CD14-positive monocyte (primary cell): ENCODE measurements around the gene VIPAS39. TPM values are rescaled to one million over a fixed set of nuclear protein-coding genes. Genes with fewer than 3 reads are reported as not detected.

Experiments used
- DNase-seq, 3 donors: peaks; one replicate each; pipeline ENCODE4 v3.0.0-alpha.2; 2011 to 2022
- H2AFZ ChIP-seq: 2 replicates; pipeline ENCODE4 v1.6.0; 2012; ENCODE audit warnings: mild to moderate bottlenecking, low read depth, low read length, inconsistent platforms; ENCODE audit not compliant: insufficient read depth, poor library complexity, severe bottlenecking
- H3K27ac ChIP-seq, 2 donors: 1 replicate in 1 of 2; 2 replicates in 1 of 2; pipeline ENCODE4 v1.5.1; 2012 to 2013; ENCODE audit warnings: low read length in 2 of 2, control low read depth in 1 of 2, inconsistent platforms in 1 of 2, low read depth in 1 of 2, mild to moderate bottlenecking in 1 of 2
- H3K27me3 ChIP-seq, 2 donors: one replicate each; pipeline versions ENCODE4 v1.6.0 to v1.6.1; 2011 to 2013; ENCODE audit warnings: low read length in 2 of 2; ENCODE audit not compliant: control insufficient read depth in 2 of 2, insufficient read depth in 2 of 2
- H3K36me3 ChIP-seq, 2 donors: replicated peaks in 1 of 2; 1 replicate in 1 of 2; 2 replicates in 1 of 2; pipeline versions ENCODE4 v1.5.1 to v1.6.1; 2012 to 2013; ENCODE audit warnings: low read length in 2 of 2, control low read depth in 1 of 2, inconsistent platforms in 1 of 2, mild to moderate bottlenecking in 1 of 2; ENCODE audit not compliant: insufficient read depth in 2 of 2, control insufficient read depth in 1 of 2
- H3K4me1 ChIP-seq, 2 donors: 1 replicate in 1 of 2; 2 replicates in 1 of 2; pipeline versions ENCODE4 v1.5.1 to v1.6.1; 2012 to 2013; ENCODE audit warnings: low read length in 2 of 2, control low read depth in 1 of 2, inconsistent platforms in 1 of 2, mild to moderate bottlenecking in 1 of 2, moderate library complexity in 1 of 2; ENCODE audit not compliant: insufficient read depth in 2 of 2, control insufficient read depth in 1 of 2
- H3K4me2 ChIP-seq: replicated peaks from 2 replicates; pipeline ENCODE3; 2012; ENCODE audit warnings: low read length, moderate library complexity, mild to moderate bottlenecking; ENCODE audit not compliant: poor library complexity, severe bottlenecking; ENCODE audit errors: extremely low read depth
- H3K4me3 ChIP-seq, 3 experiments: fragments of 200-600 bp in 1 of 3; sonication (generic) in 1 of 3; replicated peaks in 1 of 3; 1 replicate in 2 of 3; 2 replicates in 1 of 3; pipeline ENCODE4 v1.5.1; 2011 to 2013; ENCODE audit warnings: low read length in 3 of 3, mild to moderate bottlenecking in 3 of 3, control low read depth in 2 of 3, low read depth in 2 of 3, inconsistent platforms in 1 of 3, moderate library complexity in 1 of 3
- H3K79me2 ChIP-seq: 2 replicates; pipeline ENCODE4 v1.6.0; 2012; ENCODE audit warnings: mild to moderate bottlenecking, control low read depth, inconsistent platforms, low read length, moderate library complexity; ENCODE audit not compliant: insufficient read depth
- H3K9ac ChIP-seq: 2 replicates; pipeline ENCODE4 v1.6.0; 2017; ENCODE audit warnings: low read length, mild to moderate bottlenecking; ENCODE audit not compliant: insufficient read depth, poor library complexity, severe bottlenecking
- H3K9me3 ChIP-seq, 2 donors: replicated peaks in 1 of 2; 1 replicate in 1 of 2; 2 replicates in 1 of 2; pipeline versions ENCODE4 v1.5.1 to v1.6.1; 2012 to 2013; ENCODE audit warnings: low read length in 2 of 2, control low read depth in 1 of 2; ENCODE audit not compliant: control insufficient read depth in 1 of 2, insufficient read depth in 1 of 2
- H4K20me1 ChIP-seq: 2 replicates; pipeline ENCODE4 v1.6.0; 2012; ENCODE audit warnings: mild to moderate bottlenecking, low read length, control low read depth, moderate library complexity; ENCODE audit not compliant: insufficient read depth
- H3K27ac Mint-ChIP-seq, 7 donors: one replicate each; pipeline ENCODE4 v1.8.0; 2020; ENCODE audit warnings: mild to moderate bottlenecking in 7 of 7, mixed read lengths in 7 of 7, moderate library complexity in 6 of 7, inconsistent platforms in 2 of 7
- H3K27me3 Mint-ChIP-seq, 3 donors: one replicate each; pipeline ENCODE4 v1.8.0; 2021 to 2022; ENCODE audit warnings: low read depth in 3 of 3, mild to moderate bottlenecking in 3 of 3, mixed read lengths in 3 of 3, moderate library complexity in 3 of 3, inconsistent platforms in 1 of 3
- H3K36me3 Mint-ChIP-seq, 2 donors: one replicate each; pipeline ENCODE4 v1.8.0; 2020; ENCODE audit warnings: mixed read lengths in 2 of 2, inconsistent platforms in 1 of 2, mild to moderate bottlenecking in 1 of 2
- H3K4me1 Mint-ChIP-seq: one replicate; pipeline ENCODE4 v1.8.0; 2020; ENCODE audit warnings: mild to moderate bottlenecking, mixed read lengths
- H3K4me3 Mint-ChIP-seq, 2 donors: one replicate each; pipeline ENCODE4 v1.8.0; 2020; ENCODE audit warnings: mild to moderate bottlenecking in 2 of 2, mixed read lengths in 2 of 2, moderate library complexity in 1 of 2
- H3K9me3 Mint-ChIP-seq, 7 donors: one replicate each; pipeline ENCODE4 v1.8.0; 2020 to 2022; ENCODE audit warnings: mixed read lengths in 7 of 7, mild to moderate bottlenecking in 6 of 7, moderate library complexity in 6 of 7, inconsistent platforms in 2 of 7
- WGBS: methylation state at CpG from one replicate; pipeline ENCODE4 v1.1.5; 2013; ENCODE audit warnings: missing lambda C conversion rate; ENCODE audit not compliant: insufficient coverage; 5-methylcytosine and 5-hydroxymethylcytosine counted together
- intact Hi-C, 2 donors: fragments of 100-400 bp; cut with micrococcal nuclease; formaldehyde crosslinking; loops; one replicate each; pipeline versions ENCODE4 v1.15.0 to v1.15.1; 2023
- polyA plus RNA-seq, 3 donors: library from polyadenylated mRNA; depleted of rRNA in 1 of 3; unstranded in 2 of 3; stranded (reverse) in 1 of 3; fragments of 300-500 nt in 2 of 3; fragments of >200 nt in 1 of 3; fragmentation: Illumina TruSeq in 2 of 3; gene quantifications; 1 replicate in 2 of 3; 2 replicates in 1 of 3; pipeline ENCODE4 v1.2.3, GENCODE V29; 2012 to 2021
- TF ChIP-seq, protein P1 (sequence below): fragments of 200-600 bp; IDR thresholded peaks from one replicate; pipeline ENCODE4 v1.8.0; 2022; ENCODE audit warnings: antibody characterized with exemption, mild to moderate bottlenecking

The VIPAS39 gene
- polyA plus RNA-seq, 3 donors = 8.1 to 17.8 (median 10.8) TPM

- DNase-seq = no peak
- H3K36me3 ChIP-seq = peaks cover 20 to 34% of the 10 kb centered on the region in 2 donors
- TF ChIP-seq, protein P1, sequence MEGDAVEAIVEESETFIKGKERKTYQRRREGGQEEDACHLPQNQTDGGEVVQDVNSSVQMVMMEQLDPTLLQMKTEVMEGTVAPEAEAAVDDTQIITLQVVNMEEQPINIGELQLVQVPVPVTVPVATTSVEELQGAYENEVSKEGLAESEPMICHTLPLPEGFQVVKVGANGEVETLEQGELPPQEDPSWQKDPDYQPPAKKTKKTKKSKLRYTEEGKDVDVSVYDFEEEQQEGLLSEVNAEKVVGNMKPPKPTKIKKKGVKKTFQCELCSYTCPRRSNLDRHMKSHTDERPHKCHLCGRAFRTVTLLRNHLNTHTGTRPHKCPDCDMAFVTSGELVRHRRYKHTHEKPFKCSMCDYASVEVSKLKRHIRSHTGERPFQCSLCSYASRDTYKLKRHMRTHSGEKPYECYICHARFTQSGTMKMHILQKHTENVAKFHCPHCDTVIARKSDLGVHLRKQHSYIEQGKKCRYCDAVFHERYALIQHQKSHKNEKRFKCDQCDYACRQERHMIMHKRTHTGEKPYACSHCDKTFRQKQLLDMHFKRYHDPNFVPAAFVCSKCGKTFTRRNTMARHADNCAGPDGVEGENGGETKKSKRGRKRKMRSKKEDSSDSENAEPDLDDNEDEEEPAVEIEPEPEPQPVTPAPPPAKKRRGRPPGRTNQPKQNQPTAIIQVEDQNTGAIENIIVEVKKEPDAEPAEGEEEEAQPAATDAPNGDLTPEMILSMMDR = no peak
- Mint-ChIP-seq H3K9me3 (peaks cover 4 to 14% (median 6%) of the 10 kb centered on the region in 7 donors), H3K27me3 (peaks cover 24 to 37% (median 31%) of the 10 kb centered on the region in 3 donors), H3K36me3 (peaks cover 36 to 38% of the 10 kb centered on the region in 2 donors), H3K4me3 (no peak overlapping the region), H3K4me1 (peaks cover 7% of the 10 kb centered on the region), H3K27ac (peak overlapping the region in 1 of 7 donors; percentile 4)
- peaks cover 5 to 7% of the 10 kb centered on the region in 2 donors for H3K9me3 ChIP-seq
- H3K27ac ChIP-seq = no peak overlapping the region
- H3K4me2 ChIP-seq = no peak overlapping the region
- no peak overlapping the region for H3K4me3 ChIP-seq
- H2AFZ ChIP-seq = no peak overlapping the region
- peaks cover 21 to 22% of the 10 kb centered on the region in 2 donors for H3K27me3 ChIP-seq
- WGBS = no CpG with 5 or more reads among the region's 5 CpGs
- H3K4me1 ChIP-seq = peaks cover 5 to 15% of the 10 kb centered on the region in 2 donors
- H3K79me2 ChIP-seq = no peaks in the 10 kb centered on the region
- H4K20me1 ChIP-seq = peaks cover 12% of the 10 kb centered on the region
- intact Hi-C loops = no loop called here
- H3K9ac ChIP-seq = no peak overlapping the region
Measured at GRCh38 chr14:77503138-77503537, 45.7 kb upstream of the VIPAS39 start.

DNA sequence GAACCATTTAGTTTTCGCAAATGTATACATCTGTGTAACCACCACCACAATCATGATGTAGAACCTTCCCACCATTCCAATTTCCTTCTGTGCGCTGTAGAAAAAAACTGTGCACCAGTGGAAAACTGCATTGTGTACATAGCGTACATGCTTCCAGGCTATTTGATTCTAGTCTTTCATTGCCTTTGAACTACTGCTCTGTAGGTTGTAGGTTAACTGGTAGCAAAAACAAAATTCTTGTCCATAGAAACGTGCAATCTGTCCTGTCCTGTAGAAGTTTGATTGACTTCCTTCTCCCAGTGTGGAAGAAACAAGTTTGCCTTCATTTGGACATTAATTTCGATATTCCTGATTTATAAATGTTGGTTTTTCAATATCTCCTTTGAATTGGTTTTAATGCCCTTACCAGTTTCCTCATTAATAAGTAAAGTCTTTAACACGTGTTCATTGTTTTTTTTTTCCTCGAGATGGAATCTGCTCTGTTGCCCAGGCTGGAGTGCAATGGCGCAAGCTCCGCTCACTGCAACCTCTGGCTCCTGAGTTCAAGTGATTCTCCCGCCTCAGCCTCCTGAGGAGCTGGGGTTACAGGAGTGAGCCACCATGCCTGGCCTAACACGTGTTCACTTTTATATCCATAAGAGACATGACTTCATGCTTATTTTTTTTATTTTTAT, 44.8 kb upstream of the VIPAS39 start:
- Histone ChIP-seq H3K9ac (no peak overlapping the region), H3K4me2 (no peak overlapping the region), H3K4me1 (peaks cover 8 to 19% of the 10 kb centered on the region in 2 donors), H3K27me3 (peaks cover 26 to 30% of the 10 kb centered on the region in 2 donors), H3K4me3 (no peak overlapping the region), H3K36me3 (peaks cover 12 to 25% of the 10 kb centered on the region in 2 donors), H3K79me2 (no peaks in the 10 kb centered on the region), H4K20me1 (peaks cover 7% of the 10 kb centered on the region), H2AFZ (no peak overlapping the region), H3K9me3 (peaks cover 5 to 11% of the 10 kb centered on the region in 2 donors), H3K27ac (no peak overlapping the region)
- TF ChIP-seq, protein P1 = no peak
- Mint-ChIP-seq H3K27ac (no peak overlapping the region), H3K4me3 (no peak overlapping the region), H3K27me3 (peaks cover 33 to 46% (median 40%) of the 10 kb centered on the region in 3 donors), H3K36me3 (peaks cover 29% of the 10 kb centered on the region in 2 donors), H3K4me1 (peaks cover 11% of the 10 kb centered on the region), H3K9me3 (peaks cover 6 to 20% (median 13%) of the 10 kb centered on the region in 7 donors)
- WGBS = 78% methylated on average over 4 of the region's 11 CpGs
- DNase-seq = no peak
- intact Hi-C loops = no loop called here
